SK-N-SH treated with all-trans-retinoic acid at 6 μM for 48 hours (cell line): ENCODE measurements around the gene MARCKS.

ENCODE experiments used
- ATAC-seq: fragments of 200-7000 bp; cut with Tn5 transposase; 3 replicates; pipeline ENCODE4 v1.9.1; 2020; ENCODE audit warnings: mild to moderate bottlenecking, moderate library complexity
- BACH2 ChIP-seq: fragments of 250-450 bp; sonication (Bioruptor Pico); IDR thresholded peaks from 2 replicates; pipeline ENCODE4 v1.9.0; 2021; ENCODE audit warnings: mild to moderate bottlenecking, borderline replicate concordance
- CSDC2 ChIP-seq: fragments of 250-450 bp; sonication (Bioruptor Pico); IDR thresholded peaks from 2 replicates; pipeline ENCODE4 v1.5.0; 2020; ENCODE audit warnings: mild to moderate bottlenecking, moderate library complexity
- CSRNP3 ChIP-seq: fragments of 250-450 bp; sonication (Bioruptor Pico); IDR thresholded peaks from 2 replicates; pipeline ENCODE4 v1.5.1; 2021; ENCODE audit warnings: mild to moderate bottlenecking, moderate library complexity
- ESRRG ChIP-seq: fragments of 250-450 bp; sonication (Bioruptor Pico); IDR thresholded peaks from 2 replicates; pipeline ENCODE4 v1.6.1; 2021; ENCODE audit warnings: mild to moderate bottlenecking
- GLIS3 ChIP-seq: fragments of 250-450 bp; sonication (Bioruptor Pico); IDR thresholded peaks from 2 replicates; pipeline ENCODE4 v1.5.0; 2020; ENCODE audit warnings: mild to moderate bottlenecking, moderate library complexity
- ISL1 ChIP-seq: fragments of 250-450 bp; sonication (Bioruptor Pico); IDR thresholded peaks from 2 replicates; pipeline ENCODE4 v2.1.2; 2022; ENCODE audit warnings: mild to moderate bottlenecking, moderate library complexity
- OSR1 ChIP-seq: fragments of 250-450 bp; sonication (Bioruptor Pico); IDR thresholded peaks from 2 replicates; pipeline ENCODE4 v1.8.0; 2022; ENCODE audit warnings: moderate library complexity, mild to moderate bottlenecking, inconsistent platforms
- PATZ1 ChIP-seq: fragments of 250-450 bp; sonication (Bioruptor Pico); IDR thresholded peaks from 2 replicates; pipeline ENCODE4 v1.8.0; 2020; ENCODE audit warnings: mild to moderate bottlenecking, moderate library complexity, borderline replicate concordance
- PPARA ChIP-seq: fragments of 250-450 bp; sonication (Bioruptor Pico); IDR thresholded peaks from 2 replicates; pipeline ENCODE4 v1.5.0; 2020; ENCODE audit warnings: mild to moderate bottlenecking, borderline replicate concordance
- RARB ChIP-seq: fragments of 250-450 bp; sonication (Bioruptor Pico); IDR thresholded peaks from 2 replicates; pipeline ENCODE4 v1.8.0; 2021; ENCODE audit warnings: mild to moderate bottlenecking, moderate library complexity
- SNAI2 ChIP-seq: fragments of 250-450 bp; sonication (Bioruptor Pico); IDR thresholded peaks from 2 replicates; pipeline ENCODE4 v1.5.0; 2020; ENCODE audit warnings: mild to moderate bottlenecking, moderate library complexity
- TCF4 ChIP-seq: fragments of 250-450 bp; sonication (Bioruptor Pico); IDR thresholded peaks from 2 replicates; pipeline ENCODE4 v1.8.0; 2021; ENCODE audit warnings: mild to moderate bottlenecking, moderate library complexity, borderline replicate concordance
- TOX ChIP-seq: fragments of 250-450 bp; sonication (Bioruptor Pico); IDR thresholded peaks from 2 replicates; pipeline ENCODE4 v1.8.0; 2021; ENCODE audit warnings: mild to moderate bottlenecking, moderate library complexity, borderline replicate concordance
- ZC3H10 ChIP-seq: fragments of 250-450 bp; sonication (Bioruptor Pico); IDR thresholded peaks from 2 replicates; pipeline ENCODE4 v1.5.1; 2021; ENCODE audit warnings: mild to moderate bottlenecking, moderate library complexity
- ZFP3 ChIP-seq: fragments of 250-450 bp; sonication (Bioruptor Pico); IDR thresholded peaks from 2 replicates; pipeline ENCODE4 v1.5.0; 2020; ENCODE audit warnings: mild to moderate bottlenecking, moderate library complexity
- ZFP30 ChIP-seq: fragments of 450-650 bp; formaldehyde crosslinking; IDR thresholded peaks from 2 replicates; pipeline ENCODE4 v1.5.0; 2022; ENCODE audit warnings: mild to moderate bottlenecking, moderate library complexity
- ZNF565 ChIP-seq: fragments of 450-650 bp; formaldehyde crosslinking; conservative IDR thresholded peaks from 2 replicates; pipeline ENCODE4 v1.5.0; 2020; ENCODE audit warnings: low read depth, mild to moderate bottlenecking, moderate library complexity
- ZNF70 ChIP-seq: fragments of 450-650 bp; formaldehyde crosslinking; IDR thresholded peaks from 2 replicates; pipeline ENCODE4 v1.5.0; 2020; ENCODE audit warnings: mild to moderate bottlenecking, moderate library complexity
- ZNF8 ChIP-seq: fragments of 450-650 bp; formaldehyde crosslinking; IDR thresholded peaks from 2 replicates; pipeline ENCODE4 v1.5.0; 2020; ENCODE audit warnings: mild to moderate bottlenecking, moderate library complexity
- TF ChIP-seq, protein P1 (sequence below): fragments of 250-450 bp; sonication (Bioruptor Pico); IDR thresholded peaks from 2 replicates; pipeline ENCODE4 v1.8.0; 2021; ENCODE audit warnings: low read depth, mild to moderate bottlenecking, moderate library complexity, borderline replicate concordance
- TF ChIP-seq, protein P2 (sequence below): fragments of 250-450 bp; sonication (Bioruptor Pico); IDR thresholded peaks from 2 replicates; pipeline ENCODE4 v1.5.1; 2020; ENCODE audit warnings: low read depth, mild to moderate bottlenecking, moderate library complexity
- TF ChIP-seq, protein P3 (sequence below): fragments of 250-450 bp; sonication (Bioruptor Pico); IDR thresholded peaks from 2 replicates; pipeline ENCODE4 v1.5.0; 2020; ENCODE audit warnings: mild to moderate bottlenecking, moderate library complexity

MARCKS gene

DNA sequence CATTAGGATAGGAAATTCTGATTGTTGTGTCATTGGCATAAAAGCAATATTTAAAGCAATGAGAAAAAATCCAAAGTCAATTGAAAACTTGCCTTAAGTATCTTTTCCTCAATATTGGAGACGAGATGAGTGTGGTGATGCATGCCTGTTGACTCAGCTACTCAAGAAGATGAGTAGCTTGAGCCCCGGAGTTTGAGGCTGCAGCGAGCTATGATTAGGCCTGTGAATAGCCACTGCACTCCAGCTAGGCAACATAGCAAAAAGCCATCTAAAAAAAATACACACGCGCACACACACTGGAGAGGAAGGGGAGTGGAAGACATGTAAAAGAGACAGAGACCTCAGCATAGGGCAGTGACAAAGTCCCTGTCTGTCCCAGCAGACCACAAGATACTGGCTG, 9.7 kb upstream of the MARCKS start:
- no peak for TF ChIP-seq RARB (CRISPR knock-in tag)
- no peak for TF ChIP-seq SNAI2 (CRISPR knock-in tag)
- TF ChIP-seq ESRRG (CRISPR knock-in tag), result no peak
- TF ChIP-seq, protein P1, sequence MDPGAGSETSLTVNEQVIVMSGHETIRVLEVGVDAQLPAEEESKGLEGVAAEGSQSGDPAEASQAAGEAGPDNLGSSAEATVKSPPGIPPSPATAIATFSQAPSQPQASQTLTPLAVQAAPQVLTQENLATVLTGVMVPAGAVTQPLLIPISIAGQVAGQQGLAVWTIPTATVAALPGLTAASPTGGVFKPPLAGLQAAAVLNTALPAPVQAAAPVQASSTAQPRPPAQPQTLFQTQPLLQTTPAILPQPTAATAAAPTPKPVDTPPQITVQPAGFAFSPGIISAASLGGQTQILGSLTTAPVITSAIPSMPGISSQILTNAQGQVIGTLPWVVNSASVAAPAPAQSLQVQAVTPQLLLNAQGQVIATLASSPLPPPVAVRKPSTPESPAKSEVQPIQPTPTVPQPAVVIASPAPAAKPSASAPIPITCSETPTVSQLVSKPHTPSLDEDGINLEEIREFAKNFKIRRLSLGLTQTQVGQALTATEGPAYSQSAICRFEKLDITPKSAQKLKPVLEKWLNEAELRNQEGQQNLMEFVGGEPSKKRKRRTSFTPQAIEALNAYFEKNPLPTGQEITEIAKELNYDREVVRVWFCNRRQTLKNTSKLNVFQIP, result no peak
- peak; percentile 87 for ATAC-seq

DNA sequence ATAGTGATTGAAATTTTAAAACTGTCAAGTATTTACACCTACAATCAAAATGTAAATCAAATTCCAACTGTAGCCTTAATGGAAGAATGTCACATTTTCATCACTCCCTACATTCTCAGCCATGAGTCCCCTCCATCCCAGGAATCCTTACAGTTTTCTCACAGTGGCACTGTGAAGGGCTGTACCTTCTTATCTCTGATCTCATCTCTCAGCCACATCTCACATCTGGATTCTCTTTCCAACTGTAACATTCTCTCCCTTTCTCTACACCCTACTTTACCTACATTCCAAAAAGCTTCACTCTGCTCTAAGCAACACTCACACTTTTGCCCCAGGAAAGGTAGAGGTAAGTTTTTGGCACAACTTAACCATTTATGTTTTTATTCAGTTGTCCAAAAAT, 8.9 kb upstream of the MARCKS start:
- ATAC-seq, result peak; percentile 15; the same call in 2 of the 3 replicates
- TF ChIP-seq SNAI2 (CRISPR knock-in tag) (no peak), CSDC2 (CRISPR knock-in tag) (no peak), ESRRG (CRISPR knock-in tag) (no peak), ZNF70 (CRISPR knock-in tag) (no peak), PPARA (no peak), CSRNP3 (CRISPR knock-in tag) (no peak), ZFP30 (CRISPR knock-in tag) (no peak), ZNF8 (CRISPR knock-in tag) (no peak), ZNF565 (CRISPR knock-in tag) (no peak), ZFP3 (CRISPR knock-in tag) (no peak), ZC3H10 (no peak), BACH2 (no peak), ISL1 (no peak), TCF4 (CRISPR knock-in tag) (no peak), RARB (CRISPR knock-in tag) (no peak)
- TF ChIP-seq, protein P2, sequence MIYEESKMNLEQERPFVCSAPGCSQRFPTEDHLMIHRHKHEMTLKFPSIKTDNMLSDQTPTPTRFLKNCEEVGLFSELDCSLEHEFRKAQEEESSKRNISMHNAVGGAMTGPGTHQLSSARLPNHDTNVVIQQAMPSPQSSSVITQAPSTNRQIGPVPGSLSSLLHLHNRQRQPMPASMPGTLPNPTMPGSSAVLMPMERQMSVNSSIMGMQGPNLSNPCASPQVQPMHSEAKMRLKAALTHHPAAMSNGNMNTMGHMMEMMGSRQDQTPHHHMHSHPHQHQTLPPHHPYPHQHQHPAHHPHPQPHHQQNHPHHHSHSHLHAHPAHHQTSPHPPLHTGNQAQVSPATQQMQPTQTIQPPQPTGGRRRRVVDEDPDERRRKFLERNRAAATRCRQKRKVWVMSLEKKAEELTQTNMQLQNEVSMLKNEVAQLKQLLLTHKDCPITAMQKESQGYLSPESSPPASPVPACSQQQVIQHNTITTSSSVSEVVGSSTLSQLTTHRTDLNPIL, result no peak
- TF ChIP-seq, protein P3, sequence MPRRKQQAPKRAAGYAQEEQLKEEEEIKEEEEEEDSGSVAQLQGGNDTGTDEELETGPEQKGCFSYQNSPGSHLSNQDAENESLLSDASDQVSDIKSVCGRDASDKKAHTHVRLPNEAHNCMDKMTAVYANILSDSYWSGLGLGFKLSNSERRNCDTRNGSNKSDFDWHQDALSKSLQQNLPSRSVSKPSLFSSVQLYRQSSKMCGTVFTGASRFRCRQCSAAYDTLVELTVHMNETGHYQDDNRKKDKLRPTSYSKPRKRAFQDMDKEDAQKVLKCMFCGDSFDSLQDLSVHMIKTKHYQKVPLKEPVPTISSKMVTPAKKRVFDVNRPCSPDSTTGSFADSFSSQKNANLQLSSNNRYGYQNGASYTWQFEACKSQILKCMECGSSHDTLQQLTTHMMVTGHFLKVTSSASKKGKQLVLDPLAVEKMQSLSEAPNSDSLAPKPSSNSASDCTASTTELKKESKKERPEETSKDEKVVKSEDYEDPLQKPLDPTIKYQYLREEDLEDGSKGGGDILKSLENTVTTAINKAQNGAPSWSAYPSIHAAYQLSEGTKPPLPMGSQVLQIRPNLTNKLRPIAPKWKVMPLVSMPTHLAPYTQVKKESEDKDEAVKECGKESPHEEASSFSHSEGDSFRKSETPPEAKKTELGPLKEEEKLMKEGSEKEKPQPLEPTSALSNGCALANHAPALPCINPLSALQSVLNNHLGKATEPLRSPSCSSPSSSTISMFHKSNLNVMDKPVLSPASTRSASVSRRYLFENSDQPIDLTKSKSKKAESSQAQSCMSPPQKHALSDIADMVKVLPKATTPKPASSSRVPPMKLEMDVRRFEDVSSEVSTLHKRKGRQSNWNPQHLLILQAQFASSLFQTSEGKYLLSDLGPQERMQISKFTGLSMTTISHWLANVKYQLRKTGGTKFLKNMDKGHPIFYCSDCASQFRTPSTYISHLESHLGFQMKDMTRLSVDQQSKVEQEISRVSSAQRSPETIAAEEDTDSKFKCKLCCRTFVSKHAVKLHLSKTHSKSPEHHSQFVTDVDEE (CRISPR knock-in tag), result no peak

DNA sequence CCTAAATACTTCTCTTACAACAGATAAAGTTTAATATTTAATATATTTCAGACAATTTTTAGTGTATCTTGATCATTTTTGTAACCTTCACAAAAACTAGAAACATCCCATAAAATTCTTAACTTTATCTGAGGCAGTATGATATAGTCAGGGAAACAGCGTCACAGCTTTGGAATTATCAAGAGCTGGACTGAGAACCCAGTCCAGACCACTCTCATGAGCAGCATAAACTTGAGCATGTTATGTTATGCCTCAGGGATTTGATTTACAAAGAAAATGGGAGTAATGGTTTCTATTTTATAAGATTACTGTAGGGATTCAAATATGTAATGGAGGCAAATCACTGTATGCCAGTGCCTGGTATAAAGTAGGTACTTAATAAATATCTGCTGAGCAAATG, 8.3 kb upstream of the MARCKS start:
- ATAC-seq, result peak; percentile 62
- TF ChIP-seq ZNF70 (CRISPR knock-in tag) (no peak), TOX (CRISPR knock-in tag) (no peak), PATZ1 (CRISPR knock-in tag) (no peak), ZC3H10 (no peak)

GRCh38 chr6:113853252-113853651, 3.9 kb upstream of the MARCKS start:
- ATAC-seq, result no peak
- no peak for TF ChIP-seq ISL1
- no peak for TF ChIP-seq ZNF8 (CRISPR knock-in tag)
- TF ChIP-seq, protein P3 (CRISPR knock-in tag), result no peak
- no peak for TF ChIP-seq ZFP3 (CRISPR knock-in tag)
- no peak for TF ChIP-seq ZFP30 (CRISPR knock-in tag)
- TF ChIP-seq OSR1 (CRISPR knock-in tag), result no peak
- no peak for TF ChIP-seq PATZ1 (CRISPR knock-in tag)
- no peak for TF ChIP-seq SNAI2 (CRISPR knock-in tag)
- TF ChIP-seq GLIS3 (CRISPR knock-in tag), result no peak
- TF ChIP-seq ZNF565 (CRISPR knock-in tag), result no peak
- TF ChIP-seq BACH2, result no peak
- TF ChIP-seq RARB (CRISPR knock-in tag), result no peak
